ENCODE data around the gene RASD1.
"Not testable (repeated sequence)": the region's sequence is repeated elsewhere in the genome, so short reads cannot be mapped to it uniquely, and the experiment has no call there.

The RASD1 gene

DNA sequence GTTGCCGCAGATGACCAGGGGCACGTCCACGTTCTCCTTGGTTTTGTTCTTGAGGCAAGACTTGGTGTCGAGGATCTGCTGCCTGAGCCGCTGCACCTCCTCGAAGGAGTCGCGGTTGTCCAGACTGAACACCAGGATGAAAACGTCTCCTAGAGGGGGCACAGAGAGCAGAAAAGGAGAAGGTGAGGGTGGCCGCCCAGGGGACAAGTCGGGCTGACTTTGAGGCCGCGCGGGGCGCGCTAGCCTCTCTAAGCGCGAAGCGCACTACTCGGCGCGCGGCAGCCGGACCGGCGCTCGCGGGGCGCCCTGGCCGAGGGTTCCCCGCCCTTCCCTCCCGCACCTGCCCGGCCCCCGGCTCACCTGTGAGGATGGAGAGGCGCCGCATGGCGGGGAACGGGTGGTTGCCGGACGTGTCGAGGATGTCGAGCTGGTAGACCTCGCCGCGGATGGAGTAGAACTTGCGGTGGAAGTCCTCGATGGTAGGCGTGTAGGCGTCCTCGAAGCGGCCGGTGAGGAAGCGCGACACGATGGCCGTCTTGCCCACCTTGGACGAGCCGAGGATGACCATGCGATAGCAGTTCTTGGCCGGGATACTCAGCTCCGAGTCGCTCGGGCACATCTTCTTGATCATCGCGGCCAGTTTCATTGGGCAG is 533 bp downstream of the RASD1 start:
- DNase-seq: no peak

DNA sequence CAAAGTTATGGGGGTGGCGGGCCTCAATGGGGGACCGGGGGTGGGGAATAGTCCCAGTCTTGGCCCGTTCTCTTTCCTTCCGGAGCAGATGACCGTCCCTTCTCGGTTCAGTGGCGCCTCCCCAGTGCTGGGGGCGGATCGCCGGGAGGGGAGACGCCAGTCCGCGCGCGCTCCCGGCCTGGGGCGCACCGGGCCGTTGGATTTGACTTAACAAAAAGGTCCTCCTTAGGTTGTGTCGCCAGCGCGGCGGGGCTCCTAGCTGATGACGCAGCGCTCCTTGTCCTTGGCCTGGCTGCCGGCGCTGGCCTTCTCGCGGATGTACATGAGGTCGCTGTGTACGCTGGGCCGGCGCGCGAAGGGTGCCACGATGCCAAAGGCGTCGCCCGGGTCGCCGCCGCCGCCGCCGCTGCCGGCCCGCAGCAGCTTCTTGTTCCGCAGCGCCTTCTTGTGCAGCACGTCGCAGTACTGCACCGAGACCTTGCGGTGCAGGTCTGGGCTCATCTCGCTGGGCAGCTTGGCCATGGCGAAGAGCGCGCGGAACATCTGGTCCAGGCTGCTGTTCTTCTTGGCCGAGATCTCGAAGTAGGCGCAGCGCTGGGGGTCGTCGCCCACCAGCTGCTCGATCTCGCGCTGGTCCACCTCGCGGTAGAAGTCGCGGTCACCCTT is 1.2 kb downstream of the RASD1 start:
- DNase-seq: no peak

DNA sequence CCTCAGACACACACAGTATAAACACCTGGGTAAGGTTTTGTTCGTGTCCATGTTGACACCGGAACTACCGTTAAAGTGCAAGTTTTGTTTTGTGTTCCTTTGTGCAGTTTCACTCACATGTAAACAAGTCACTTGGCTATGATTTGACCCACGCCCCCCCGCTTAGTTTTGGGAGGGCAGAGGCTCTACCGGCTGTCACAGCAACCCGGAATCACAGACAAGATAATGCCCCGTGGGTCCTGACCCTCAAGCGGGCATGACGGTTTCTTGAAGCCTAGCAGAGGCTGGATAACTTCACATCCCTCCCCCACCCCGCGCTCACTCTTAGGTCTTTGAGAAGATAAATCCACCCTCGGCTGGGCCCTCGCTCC is 1.7 kb downstream of the RASD1 start:
- no peak for DNase-seq

DNA sequence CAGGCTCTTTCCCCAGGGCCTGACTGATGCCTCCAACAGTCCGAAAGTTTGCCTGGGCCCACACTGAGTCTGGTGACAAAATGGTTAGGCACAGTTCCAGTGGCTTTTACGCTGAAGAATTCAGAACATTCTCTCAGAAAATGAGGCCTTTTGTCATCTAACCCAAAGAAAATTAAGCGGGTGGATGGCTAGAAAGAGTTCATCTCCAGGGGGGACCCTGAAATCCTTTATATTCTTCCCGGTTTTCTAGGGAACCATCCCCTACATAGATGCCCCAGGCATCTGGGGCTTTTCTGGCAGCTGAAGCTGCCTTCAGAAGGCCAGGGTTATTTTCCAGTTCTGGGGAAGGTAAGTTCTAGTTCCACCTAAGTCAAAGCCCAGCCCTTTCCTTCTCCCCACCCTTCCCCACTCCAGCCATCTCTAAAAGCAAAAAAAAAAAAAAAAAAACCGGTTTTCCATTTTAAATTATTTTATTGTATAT is 2.2 kb downstream of the RASD1 start:
- no peak for DNase-seq

DNA sequence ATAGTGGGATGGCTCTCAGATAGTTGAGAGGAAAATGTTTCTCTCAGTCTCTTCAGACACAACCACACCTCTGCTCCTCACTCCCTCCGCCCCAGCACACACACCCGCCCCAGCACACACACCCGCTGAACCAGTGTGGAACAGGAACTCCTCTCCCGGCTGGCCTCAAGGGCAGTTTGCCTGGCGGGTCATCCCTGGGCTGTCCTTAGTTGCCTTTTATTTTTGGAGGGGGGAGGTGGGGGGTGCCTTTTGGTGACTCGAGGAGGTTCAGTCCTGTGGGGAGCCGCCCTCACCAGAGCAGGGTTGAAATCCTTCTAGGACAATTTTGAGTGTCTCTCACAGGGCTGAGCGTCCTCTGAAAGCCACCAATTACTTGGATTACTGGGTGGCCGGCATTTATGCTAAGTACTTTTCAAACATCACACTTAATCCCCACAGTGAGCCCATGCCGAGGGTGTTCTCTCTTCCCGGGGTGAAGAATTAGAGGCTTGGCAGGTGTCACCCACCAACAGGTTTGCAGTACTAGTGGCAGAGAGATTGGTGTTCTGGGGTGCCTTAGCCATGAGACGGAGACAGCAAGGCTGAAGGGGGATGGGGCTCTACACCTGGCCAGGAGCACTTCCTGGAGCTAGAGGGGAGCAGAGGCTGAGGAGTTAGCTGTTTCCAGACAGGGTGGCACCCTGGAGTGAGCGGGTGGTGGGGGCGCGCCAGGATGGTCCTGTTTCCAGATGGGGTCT is 2.8 kb downstream of the RASD1 start:
- no peak for DNase-seq

DNA sequence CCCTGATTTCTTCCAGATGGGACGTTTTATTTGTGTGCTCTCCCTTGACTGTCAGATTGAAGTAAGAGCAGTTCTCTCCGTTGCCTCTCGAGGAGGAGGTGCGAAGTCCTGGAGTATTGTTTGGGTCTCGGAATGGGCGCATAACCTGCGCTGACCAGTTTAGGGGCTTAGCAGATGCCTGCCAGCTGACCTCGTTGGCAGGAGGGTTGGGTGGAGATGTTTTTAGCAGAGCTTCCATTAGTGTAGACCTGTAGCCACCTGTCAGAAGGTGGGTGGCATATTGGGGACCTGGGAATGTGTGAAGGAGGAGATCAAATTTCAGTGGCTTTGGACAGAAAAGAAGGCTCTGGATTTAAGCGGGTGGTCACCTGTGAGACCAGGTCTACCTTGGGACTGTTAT is 3.6 kb downstream of the RASD1 start:
- no peak for DNase-seq

DNA sequence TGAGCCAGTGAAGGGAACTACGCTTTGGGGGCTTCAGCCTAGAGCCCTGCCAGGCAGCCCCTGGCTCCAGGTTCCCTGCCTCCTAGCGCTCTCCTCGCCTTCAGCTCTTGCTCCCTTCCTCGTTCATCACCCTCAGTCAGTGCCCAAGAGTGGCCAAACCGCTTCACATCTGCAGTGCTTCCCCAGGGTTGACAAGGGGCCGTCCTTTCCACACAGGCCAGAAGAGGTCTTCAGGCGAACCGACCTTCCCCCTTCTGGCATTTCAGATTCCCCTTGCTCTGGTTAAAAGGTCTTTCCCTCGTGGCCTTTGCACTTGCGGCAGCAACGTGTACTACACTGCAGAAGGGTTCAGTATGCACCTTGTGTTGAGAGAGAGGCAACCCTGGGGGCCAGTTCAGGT is 4.1 kb downstream of the RASD1 start:
- no peak for DNase-seq

DNA sequence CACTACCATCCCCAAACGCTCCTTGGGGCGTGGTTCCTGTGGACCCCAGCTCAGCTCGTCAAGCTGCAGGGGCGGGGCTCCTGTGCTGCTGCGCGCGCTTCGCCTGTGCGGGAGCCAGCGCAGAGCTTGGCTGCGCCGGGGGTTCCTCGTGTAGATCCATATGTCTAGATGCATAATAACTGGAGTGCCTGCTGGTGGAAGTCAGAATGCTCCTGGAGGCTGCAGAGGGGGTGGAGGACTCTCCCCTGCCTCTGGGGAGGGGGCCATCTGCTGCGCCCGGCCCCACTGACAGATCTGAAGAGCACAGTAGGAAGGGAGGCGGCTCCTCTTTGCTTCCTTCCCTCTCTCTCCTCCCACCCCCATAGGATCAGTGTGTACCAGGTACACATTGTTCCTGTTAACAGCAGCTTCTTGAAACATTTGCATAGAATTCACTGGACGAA is 4.6 kb downstream of the RASD1 start:
- DNase-seq: no peak

DNA sequence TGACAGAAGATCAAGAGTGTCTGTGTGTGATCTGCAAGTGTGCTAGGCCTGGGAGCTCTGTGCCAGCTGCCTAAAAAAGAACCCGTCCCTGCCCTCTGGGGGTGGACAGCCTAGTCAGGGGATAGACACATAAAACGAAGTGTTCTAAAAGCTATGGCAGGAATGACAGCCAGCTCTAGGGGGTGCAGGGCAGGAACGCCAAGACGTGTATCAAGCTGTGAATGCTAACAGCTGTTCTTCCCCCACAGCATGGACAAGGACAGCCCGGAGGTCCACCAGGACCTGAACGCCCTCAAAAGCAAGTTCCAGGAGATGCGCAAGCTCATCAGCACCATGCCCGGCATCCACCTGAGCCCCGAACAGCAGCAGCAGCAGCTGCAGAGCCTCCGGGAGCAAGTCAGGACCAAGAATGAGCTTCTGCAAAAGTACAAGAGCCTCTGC is 5.1 kb downstream of the RASD1 start:
- DNase-seq: no peak

DNA sequence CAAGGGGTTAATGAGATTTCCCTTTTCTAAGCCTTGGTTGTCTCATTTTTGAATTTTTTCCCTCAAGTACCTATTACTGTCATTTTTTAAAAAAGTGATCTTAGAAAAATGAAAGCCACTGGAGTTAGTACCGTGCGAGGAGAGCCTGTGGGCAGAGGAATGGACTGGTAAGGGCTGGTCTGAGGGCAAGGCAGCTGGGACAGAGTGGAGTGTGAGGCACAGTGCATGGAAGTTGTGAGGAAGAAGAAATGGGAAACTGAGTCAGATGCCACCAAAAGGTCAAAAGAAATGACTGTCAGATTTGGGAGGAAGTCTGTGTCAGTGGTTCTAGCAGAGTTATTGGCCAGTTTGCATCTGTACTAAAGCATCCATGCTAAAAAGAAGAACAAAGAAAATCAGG is 8.2 kb downstream of the RASD1 start:
- DNase-seq: no peak

DNA sequence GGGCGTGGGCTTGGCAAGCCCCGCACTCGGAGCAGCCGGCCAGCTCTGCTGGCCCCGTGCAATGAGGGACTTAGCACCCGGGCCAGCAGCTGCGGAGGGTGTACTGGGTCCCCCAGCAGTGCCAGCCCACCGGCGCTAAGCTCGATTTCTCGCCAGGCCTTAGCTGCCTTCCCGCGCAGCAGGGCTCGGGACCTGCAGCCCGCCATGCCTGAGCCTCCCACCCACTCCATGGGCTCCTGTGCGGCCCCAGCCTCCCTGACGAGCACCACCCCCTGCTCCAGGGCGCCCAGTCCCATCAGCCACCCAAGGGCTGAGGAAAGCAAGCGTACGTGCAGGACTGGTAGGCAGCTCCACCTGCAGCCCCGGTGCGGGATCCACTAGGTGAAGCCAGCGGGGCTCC is 9.8 kb downstream of the RASD1 start:
- DNase-seq: not testable (repeated sequence)

DNA sequence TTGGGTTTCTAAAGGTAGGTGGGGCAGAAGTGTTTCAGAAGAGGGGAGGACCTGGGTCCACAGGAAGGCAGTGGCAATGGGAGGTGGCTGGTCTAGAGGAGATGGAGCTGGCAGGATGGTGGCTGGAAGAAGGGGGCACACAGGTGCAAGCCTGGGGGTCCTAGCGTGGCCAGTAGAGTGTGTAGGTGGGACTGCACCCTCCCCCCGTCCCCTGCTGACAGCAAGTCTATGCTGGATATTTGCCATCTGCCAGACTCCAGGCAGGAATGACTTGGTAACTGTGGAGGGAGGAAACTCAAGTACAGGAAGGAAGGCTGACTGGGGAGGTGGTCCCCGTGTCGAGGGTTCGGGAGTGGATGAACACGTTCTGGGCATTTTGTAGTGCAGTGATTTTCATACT is 10.8 kb downstream of the RASD1 start:
- no peak for DNase-seq

DNA sequence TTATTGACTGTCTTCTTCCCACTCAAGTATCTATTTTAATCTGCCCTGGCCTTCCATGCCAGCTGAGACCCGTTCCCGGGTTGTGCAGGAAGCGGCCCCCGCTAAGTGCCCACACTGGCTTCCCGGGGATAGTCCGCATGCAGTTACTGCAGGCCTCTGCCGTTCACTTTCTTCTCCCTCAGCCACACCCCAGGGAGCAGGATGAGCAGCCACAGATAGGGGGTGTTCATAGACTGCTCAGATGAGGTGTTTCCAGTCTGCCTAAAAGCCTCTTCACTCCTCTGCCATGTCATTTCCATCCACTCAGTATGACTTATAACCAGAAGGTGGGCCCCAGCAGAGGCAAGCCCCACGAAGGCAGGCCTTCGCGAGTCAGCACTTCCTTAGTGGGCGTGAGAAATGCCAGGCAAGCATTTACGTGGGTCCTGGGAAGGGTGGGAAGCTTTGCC is 11.7 kb downstream of the RASD1 start:
- DNase-seq: no peak

DNA sequence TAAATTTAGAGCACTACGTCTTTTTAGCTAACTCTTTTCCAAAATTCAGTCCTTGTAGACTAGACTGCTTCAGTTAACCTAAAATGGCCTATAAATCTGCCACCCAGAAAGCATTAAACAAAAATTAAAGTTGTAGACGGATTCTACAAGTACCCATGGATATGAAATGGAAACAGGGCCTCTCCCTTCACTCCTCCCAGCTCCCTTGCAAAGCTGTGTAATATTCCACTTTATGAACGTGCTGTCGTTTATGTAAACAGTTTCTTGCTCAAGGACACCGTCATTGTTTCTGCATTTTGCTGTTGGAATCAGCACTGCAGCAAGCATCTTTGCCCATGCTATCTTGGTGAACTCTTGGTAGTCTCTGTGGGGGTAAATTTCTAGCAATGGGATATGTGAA is 14.3 kb downstream of the RASD1 start:
- DNase-seq: no peak

DNA sequence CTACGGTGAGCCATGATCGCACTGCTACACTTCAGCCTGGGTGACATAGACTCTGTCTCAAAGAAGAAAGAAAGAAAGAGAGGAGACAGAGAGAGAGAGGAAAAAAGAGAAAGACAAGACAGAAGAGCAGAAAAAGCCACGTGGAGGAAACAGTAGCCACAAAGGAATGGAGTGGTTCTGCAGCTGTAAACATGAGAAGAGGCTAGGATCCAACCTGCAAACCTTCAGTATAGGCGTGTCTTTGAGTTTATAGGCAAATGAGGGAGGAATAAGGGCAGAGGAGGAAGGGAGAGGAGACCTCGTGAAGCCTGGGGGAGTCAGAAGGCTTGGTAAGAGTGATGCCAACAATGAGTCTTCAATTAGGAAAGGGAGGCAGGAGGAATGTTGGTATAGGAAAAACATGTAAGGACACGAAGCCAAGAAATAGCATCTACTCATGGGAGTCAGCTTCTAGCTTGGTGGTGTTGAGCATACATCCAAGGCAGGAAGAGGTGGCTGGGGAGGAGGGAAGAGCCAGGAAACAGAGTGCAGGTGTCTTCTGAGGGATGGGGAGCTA is 15.5 kb downstream of the RASD1 start:
- DNase-seq: no peak

DNA sequence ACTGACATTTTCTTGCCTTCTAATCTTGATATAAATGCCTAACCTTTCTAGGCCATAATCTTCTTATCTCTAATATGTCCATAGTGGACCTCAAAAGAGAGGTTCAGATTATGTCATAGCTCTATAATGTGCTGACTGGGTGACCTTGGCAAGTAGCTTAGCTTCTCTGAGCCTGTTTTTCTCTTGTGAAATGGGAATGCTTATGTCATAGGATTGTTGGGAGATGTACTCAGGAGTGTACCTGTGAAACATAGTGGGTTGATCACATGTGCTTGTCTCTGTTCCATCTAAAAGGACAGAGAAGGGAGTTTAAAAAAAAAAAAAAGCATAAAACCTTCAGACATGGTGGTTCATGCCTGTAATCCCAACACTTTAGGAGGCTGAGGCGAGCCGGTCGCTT is 17.0 kb downstream of the RASD1 start:
- no peak for DNase-seq

DNA sequence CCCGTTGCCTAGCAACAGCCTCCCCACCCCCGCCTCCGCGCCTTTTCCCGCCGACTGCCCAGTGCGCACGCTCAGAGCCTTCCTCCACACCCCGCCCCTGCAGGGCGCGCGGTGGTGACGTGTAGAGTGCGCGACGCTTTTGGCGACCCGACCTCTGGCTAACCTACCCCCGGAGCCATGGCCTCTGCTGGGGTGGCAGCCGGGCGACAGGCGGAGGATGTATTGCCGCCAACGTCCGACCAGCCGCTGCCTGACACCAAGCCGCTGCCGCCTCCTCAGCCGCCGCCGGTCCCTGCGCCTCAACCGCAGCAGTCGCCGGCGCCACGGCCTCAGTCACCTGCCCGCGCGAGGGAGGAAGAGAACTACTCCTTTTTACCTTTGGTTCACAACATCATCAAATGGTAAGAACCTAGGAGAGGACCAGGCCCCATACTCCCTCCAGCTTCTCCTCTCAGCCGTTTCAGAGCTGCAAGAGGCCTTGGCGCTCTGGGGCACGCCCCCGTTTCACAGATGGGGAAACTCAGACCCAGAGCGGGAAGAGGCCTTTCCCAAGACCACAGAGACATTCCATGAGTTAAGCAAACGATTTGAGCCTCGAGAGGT is 19.2 kb downstream of the RASD1 start, which contains the start of gene MED9:
MED9 (plus strand) TSS at position 136 of the 603 bp plus-strand sequence; CDS start at position 178, 42 bp downstream.
- DNase-seq: peak; percentile 75

DNA sequence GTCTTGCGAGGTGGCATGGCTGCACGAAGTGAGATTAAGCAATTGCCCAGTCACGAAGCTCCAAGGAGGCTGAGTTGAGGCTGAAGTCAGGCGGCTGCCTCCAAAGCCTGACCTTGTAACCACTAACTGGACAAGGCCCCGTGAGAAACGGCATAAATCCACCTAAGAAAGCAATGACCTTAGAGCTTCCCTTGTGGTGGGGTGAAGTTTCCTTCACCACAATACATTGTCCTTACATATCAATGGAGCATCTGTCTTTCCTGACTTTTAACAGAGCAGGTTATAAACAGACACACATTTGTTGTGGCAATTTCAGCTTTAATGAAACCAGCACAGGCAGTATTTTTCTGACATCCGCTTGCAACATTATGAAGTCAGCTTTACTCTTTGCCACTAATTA is 21.9 kb downstream of the RASD1 start:
- DNase-seq: no peak

DNA sequence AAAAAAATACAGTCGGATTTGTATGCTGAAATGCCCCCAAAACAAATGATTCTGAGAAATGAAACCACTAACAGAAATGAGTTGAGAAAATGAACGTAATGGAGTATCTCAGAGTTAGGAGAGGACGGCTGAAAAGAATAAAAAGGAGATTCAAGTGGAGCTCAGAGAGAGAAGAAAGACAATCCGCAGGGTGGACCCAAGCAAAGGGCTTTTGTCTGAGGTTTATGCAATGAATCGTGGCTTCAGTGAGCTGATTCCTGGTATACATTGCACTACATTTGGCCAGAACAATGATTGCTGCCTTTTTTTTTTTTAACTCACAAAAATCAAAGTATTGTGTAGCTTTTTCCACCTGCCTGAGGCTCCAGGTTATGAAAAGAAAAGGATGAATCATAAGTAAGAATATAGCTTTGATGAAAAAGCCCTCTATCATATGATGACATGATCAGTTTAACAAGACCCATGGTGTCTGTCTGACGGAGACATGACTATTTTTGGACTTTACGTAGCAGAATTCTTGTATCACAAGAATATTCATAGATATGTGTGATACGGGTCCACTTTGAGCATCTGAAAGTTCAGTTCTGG is 23.8 kb downstream of the RASD1 start:
- DNase-seq: no peak

DNA sequence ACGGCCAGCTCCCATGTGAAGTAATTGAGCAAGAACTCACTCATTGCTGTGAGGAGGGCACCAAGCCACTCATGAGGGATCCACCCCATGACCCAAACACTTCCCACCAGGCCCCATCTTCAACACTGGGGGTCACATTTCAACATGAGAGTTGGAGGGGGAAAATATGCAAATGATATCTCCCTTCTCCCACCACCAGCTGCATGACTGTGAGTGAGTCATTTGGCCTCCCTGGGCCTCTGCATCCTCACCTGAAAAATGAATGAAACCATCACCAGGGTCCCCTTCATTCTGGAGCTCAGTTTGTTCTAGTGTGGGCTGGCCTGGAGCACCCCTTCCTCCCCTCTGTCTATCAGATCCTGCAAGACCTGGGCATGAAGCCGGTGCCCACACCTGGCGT is 26.2 kb downstream of the RASD1 start:
- DNase-seq: no peak

DNA sequence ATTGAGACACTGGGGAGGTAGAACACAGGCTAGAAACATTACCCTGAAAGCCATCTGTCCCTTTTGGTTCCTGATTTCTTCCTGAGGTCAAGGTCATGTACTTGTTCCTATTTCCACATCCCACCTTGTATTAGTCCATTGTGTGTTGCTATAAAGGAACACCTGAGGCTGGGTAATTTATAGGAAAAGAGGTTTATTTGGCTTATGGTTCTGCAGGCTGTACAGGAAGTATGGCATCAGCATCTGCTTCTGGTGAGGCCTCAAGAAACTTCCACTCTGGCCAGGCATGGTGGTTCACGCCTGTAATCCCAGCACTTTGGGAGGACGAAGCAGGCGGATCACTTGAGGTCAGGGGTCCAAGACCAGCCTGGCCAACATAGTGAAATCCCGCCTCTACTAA is 26.8 kb downstream of the RASD1 start:
- DNase-seq: no peak

DNA sequence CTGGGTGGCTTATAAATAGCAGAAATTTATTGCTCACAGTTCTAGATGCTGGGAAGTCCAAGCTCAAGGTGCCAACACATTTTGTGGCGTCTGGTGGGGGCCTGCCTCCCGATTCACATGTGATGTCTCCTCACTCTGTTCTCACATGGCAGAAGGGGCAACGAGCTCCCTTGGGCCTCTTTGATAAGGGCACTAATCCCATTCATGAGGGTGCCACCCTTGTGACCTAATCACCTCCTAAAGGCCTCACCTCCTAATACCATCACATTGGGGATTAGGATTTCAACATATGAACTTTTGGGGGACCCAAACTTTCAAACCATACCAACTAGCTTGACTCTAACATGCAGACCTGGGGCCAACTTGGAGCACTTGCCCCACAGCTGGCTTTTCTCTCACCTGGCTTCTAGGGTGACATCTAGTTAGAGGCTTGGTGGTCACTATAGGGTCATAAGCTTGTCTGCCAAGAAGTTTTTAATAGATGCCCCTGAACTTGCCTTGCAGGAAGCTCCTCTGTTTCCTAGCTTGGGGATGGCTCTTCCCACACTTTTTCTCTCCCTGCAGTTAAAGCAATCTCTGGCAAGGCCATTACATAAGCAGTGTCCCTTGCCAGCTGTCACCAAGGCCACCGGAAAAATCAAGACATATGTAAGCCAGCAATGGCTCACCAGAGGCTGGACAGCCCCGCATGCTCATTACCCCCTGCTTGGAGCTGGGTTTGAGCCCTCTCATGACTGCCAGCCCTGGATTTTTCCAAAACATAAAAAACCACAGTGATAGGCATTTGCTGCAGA is 27.8 kb downstream of the RASD1 start:
- no peak for DNase-seq

All from cortex of kidney (tissue), 1 donor.